Stimulated activated CD8-positive, alpha-beta memory T cell treated with anti-CD3 and anti-CD28 coated beads, Interleukin-7, amount 100 ng/mL, for 48 hours (primary cell): ENCODE results near the gene PRSS33.

Experiments
- DNase-seq, 2 donors: peaks; one replicate each; pipeline ENCODE4 v3.0.0-alpha.2; 2020; ENCODE audit warnings: low read depth in 1 of 2; ENCODE audit errors: extremely low read depth in 1 of 2

Gene PRSS33

GRCh38 chr16:2787406-2787805 lies at the start of gene PRSS33:
TSS of gene PRSS33 (minus strand) at chr16:2787560. CDS start at chr16:2786547, 1,013 bp downstream.
- DNase-seq = no peak

- DNase-seq = no peak
Observed at GRCh38 chr16:2836646-2837508, 49.5 kb upstream of the PRSS33 start.

GRCh38 chr16:2835638-2836493 lies 48.5 kb upstream of the PRSS33 start:
- no peak for DNase-seq

GRCh38 chr16:2834968-2835367 lies 47.6 kb upstream of the PRSS33 start:
- no peak for DNase-seq

- no peak for DNase-seq
Observed at GRCh38 chr16:2833776-2834175, 46.4 kb upstream of the PRSS33 start.

- no peak for DNase-seq
Observed at GRCh38 chr16:2831203-2831602, 43.8 kb upstream of the PRSS33 start.

GRCh38 chr16:2830355-2830695 lies 43.0 kb upstream of the PRSS33 start:
- DNase-seq = no peak

- no peak for DNase-seq
Observed at GRCh38 chr16:2829501-2830354, 42.4 kb upstream of the PRSS33 start, which contains the start of gene ZG16B. TSS of gene ZG16B (plus strand) at chr16:2830303. CDS start at chr16:2830442, 139 bp downstream.

GRCh38 chr16:2828876-2829430 lies 41.6 kb upstream of the PRSS33 start:
- no peak for DNase-seq

GRCh38 chr16:2828521-2828840 lies 41.1 kb upstream of the PRSS33 start:
- DNase-seq = no peak

GRCh38 chr16:2827831-2828520 lies 40.6 kb upstream of the PRSS33 start:
- DNase-seq = no peak

GRCh38 chr16:2827374-2827791 lies 40.0 kb upstream of the PRSS33 start:
- no peak for DNase-seq

- no peak for DNase-seq
Observed at GRCh38 chr16:2826591-2827373, 39.4 kb upstream of the PRSS33 start.

GRCh38 chr16:2825906-2826305 lies 38.5 kb upstream of the PRSS33 start:
- DNase-seq = no peak

GRCh38 chr16:2825049-2825742 lies 37.8 kb upstream of the PRSS33 start:
- DNase-seq = no peak

GRCh38 chr16:2824626-2825025 lies 37.3 kb upstream of the PRSS33 start:
- DNase-seq = no peak

GRCh38 chr16:2822496-2822895 lies 35.1 kb upstream of the PRSS33 start:
- no peak for DNase-seq

- no peak for DNase-seq
Observed at GRCh38 chr16:2822158-2822495, 34.8 kb upstream of the PRSS33 start.
